ENCODE results near the gene RNF151. TPM values are rescaled to one million over a fixed set of nuclear protein-coding genes. Genes with fewer than 3 reads are reported as not detected.

The RNF151 gene
- polyA plus RNA-seq, 1 donor from 2014 or later = not detected

DNA sequence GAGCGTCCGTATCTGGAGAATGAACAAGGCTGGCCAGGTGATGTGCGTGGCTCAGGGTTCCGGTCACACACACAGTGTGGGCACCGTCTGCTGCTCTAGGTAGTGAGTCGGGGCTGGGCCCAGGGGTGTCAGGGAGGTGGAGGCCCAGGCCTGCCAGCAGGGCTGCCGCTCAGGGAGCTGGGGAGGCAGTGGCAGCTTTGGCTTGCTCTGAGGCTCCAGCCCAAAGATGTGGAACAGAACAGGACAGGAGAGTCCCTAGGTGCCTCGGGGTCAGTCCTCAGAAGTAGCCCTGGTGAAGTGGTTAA lies 9.5 kb downstream of the RNF151 start:
- Histone ChIP-seq H3F3A (ENCODE audit: insufficient read depth, low read length, poor library complexity, severe bottlenecking) (no peaks in the 10 kb centered on the region), H2AFZ (ENCODE audit: low read depth, low read length) (no peak overlapping the region), H3K36me3 (ENCODE audit: insufficient read depth, low read length) (no peaks in the 10 kb centered on the region), H3K79me2 (replicated peaks; ENCODE audit: insufficient read depth, low read length) (peaks cover 5% of the 10 kb centered on the region), H3K9ac (ENCODE audit: low read length) (no peak overlapping the region), H3K4me2 (ENCODE audit: low read length) (no peak overlapping the region), H3K9me2 (ENCODE audit: insufficient read depth, low read length) (no peaks in the 10 kb centered on the region), H3K27ac (ENCODE audit: low read length) (no peak overlapping the region), H4K20me1 (ENCODE audit: insufficient read depth) (no peaks in the 10 kb centered on the region), H3K4me3 (ENCODE audit: low read length) (no peak overlapping the region), H3K9me3 (ENCODE audit: low read length) (no peaks in the 10 kb centered on the region), H3K27me3 (ENCODE audit: insufficient read depth, low read depth, low read length) (peaks cover 29% of the 10 kb centered on the region)
- TF ChIP-seq, protein P1, sequence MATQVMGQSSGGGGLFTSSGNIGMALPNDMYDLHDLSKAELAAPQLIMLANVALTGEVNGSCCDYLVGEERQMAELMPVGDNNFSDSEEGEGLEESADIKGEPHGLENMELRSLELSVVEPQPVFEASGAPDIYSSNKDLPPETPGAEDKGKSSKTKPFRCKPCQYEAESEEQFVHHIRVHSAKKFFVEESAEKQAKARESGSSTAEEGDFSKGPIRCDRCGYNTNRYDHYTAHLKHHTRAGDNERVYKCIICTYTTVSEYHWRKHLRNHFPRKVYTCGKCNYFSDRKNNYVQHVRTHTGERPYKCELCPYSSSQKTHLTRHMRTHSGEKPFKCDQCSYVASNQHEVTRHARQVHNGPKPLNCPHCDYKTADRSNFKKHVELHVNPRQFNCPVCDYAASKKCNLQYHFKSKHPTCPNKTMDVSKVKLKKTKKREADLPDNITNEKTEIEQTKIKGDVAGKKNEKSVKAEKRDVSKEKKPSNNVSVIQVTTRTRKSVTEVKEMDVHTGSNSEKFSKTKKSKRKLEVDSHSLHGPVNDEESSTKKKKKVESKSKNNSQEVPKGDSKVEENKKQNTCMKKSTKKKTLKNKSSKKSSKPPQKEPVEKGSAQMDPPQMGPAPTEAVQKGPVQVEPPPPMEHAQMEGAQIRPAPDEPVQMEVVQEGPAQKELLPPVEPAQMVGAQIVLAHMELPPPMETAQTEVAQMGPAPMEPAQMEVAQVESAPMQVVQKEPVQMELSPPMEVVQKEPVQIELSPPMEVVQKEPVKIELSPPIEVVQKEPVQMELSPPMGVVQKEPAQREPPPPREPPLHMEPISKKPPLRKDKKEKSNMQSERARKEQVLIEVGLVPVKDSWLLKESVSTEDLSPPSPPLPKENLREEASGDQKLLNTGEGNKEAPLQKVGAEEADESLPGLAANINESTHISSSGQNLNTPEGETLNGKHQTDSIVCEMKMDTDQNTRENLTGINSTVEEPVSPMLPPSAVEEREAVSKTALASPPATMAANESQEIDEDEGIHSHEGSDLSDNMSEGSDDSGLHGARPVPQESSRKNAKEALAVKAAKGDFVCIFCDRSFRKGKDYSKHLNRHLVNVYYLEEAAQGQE (IDR thresholded peaks at IDR 0.05; ENCODE audit: borderline replicate concordance) = no peak
- TF ChIP-seq POLR2AphosphoS5 (IDR thresholded peaks at IDR 0.05) (no peak), TAF1 (IDR thresholded peaks at IDR 0.05; ENCODE audit: low read depth) (no peak), EZH2 (IDR thresholded peaks at IDR 0.05; ENCODE audit: borderline replicate concordance, insufficient read depth, low read length, poor library complexity, severe bottlenecking) (no peak), EP300 (conservative IDR thresholded peaks at IDR 0.05; ENCODE audit: poor library complexity, severe bottlenecking) (no peak), RAD21 (conservative IDR thresholded peaks at IDR 0.05) (no peak)

- H3K79me2 ChIP-seq (replicated peaks; ENCODE audit: insufficient read depth, low read length) = peaks cover 5% of the 10 kb centered on the region
- H3F3A ChIP-seq (ENCODE audit: insufficient read depth, low read length, poor library complexity, severe bottlenecking) = no peaks in the 10 kb centered on the region
- no peaks in the 10 kb centered on the region for H3K9me3 ChIP-seq (ENCODE audit: low read length)
- H3K4me3 ChIP-seq (ENCODE audit: low read length) = no peak overlapping the region
- H4K20me1 ChIP-seq (ENCODE audit: insufficient read depth) = no peaks in the 10 kb centered on the region
- H3K27me3 ChIP-seq (ENCODE audit: insufficient read depth, low read depth, low read length) = peaks cover 29% of the 10 kb centered on the region
- TF ChIP-seq TAF1 (IDR thresholded peaks at IDR 0.05; ENCODE audit: low read depth) (no peak), EZH2 (IDR thresholded peaks at IDR 0.05; ENCODE audit: borderline replicate concordance, insufficient read depth, low read length, poor library complexity, severe bottlenecking) (no peak), RAD21 (conservative IDR thresholded peaks at IDR 0.05) (no peak), MXI1 (conservative IDR thresholded peaks at IDR 0.05; ENCODE audit: poor library complexity, severe bottlenecking) (no peak), EP300 (conservative IDR thresholded peaks at IDR 0.05; ENCODE audit: poor library complexity, severe bottlenecking) (no peak), SMC3 (conservative IDR thresholded peaks at IDR 0.05; ENCODE audit: poor library complexity) (no peak), POLR2AphosphoS5 (IDR thresholded peaks at IDR 0.05) (no peak)
- TF ChIP-seq, protein P1 (IDR thresholded peaks at IDR 0.05; ENCODE audit: borderline replicate concordance) = no peak
- TF ChIP-seq, protein P2, sequence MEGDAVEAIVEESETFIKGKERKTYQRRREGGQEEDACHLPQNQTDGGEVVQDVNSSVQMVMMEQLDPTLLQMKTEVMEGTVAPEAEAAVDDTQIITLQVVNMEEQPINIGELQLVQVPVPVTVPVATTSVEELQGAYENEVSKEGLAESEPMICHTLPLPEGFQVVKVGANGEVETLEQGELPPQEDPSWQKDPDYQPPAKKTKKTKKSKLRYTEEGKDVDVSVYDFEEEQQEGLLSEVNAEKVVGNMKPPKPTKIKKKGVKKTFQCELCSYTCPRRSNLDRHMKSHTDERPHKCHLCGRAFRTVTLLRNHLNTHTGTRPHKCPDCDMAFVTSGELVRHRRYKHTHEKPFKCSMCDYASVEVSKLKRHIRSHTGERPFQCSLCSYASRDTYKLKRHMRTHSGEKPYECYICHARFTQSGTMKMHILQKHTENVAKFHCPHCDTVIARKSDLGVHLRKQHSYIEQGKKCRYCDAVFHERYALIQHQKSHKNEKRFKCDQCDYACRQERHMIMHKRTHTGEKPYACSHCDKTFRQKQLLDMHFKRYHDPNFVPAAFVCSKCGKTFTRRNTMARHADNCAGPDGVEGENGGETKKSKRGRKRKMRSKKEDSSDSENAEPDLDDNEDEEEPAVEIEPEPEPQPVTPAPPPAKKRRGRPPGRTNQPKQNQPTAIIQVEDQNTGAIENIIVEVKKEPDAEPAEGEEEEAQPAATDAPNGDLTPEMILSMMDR (IDR thresholded peaks at IDR 0.05; ENCODE audit: poor library complexity, severe bottlenecking) = no peak
- H3K36me3 ChIP-seq (ENCODE audit: insufficient read depth, low read length) = no peaks in the 10 kb centered on the region
- no peak overlapping the region for H2AFZ ChIP-seq (ENCODE audit: low read depth, low read length)
- H3K9ac ChIP-seq (ENCODE audit: low read length) = no peak overlapping the region
- H3K9me2 ChIP-seq (ENCODE audit: insufficient read depth, low read length) = no peaks in the 10 kb centered on the region
- no peak overlapping the region for H3K4me2 ChIP-seq (ENCODE audit: low read length)
- no peak overlapping the region for H3K27ac ChIP-seq (ENCODE audit: low read length)
Observed at GRCh38 chr16:1976951-1977874, 10.6 kb downstream of the RNF151 start.

Data from neural cell (in vitro differentiated cells).